Cerebellar nuclear complex (tissue), 1 donor: Measurements from ENCODE around the gene ARHGEF33.

Experiments
- DNase-seq, 2 experiments: peaks; one replicate each; lab custom pipeline; 2025; lab: John Stamatoyannopoulos, UW

The ARHGEF33 gene

GRCh38 chr2:38960609-38961320, 71.1 kb downstream of the ARHGEF33 start:
- no peak for DNase-seq

GRCh38 chr2:38966006-38966405, 76.3 kb downstream of the ARHGEF33 start:
- no peak for DNase-seq

GRCh38 chr2:38966678-38967077, 77.0 kb downstream of the ARHGEF33 start:
- DNase-seq, result no peak

- DNase-seq, result no peak
Measured at GRCh38 chr2:38968021-38968420, 78.3 kb downstream of the ARHGEF33 start.

GRCh38 chr2:38971377-38971776, 81.7 kb downstream of the ARHGEF33 start:
- no peak for DNase-seq

- no peak for DNase-seq
Measured at GRCh38 chr2:38973266-38973665, 83.6 kb downstream of the ARHGEF33 start.

- no peak for DNase-seq
Measured at GRCh38 chr2:38975042-38975441, 85.4 kb downstream of the ARHGEF33 start.

GRCh38 chr2:38977047-38977446, 87.4 kb downstream of the ARHGEF33 start:
- no peak for DNase-seq

- DNase-seq, result no peak
Measured at GRCh38 chr2:38978296-38978903, 88.7 kb downstream of the ARHGEF33 start.

- DNase-seq, result no peak
Measured at GRCh38 chr2:38978908-38979307, 89.2 kb downstream of the ARHGEF33 start.

GRCh38 chr2:38981003-38981669, 91.5 kb downstream of the ARHGEF33 start:
- DNase-seq, result no peak

- DNase-seq, result no peak
Measured at GRCh38 chr2:38981670-38982357, 92.1 kb downstream of the ARHGEF33 start.

- DNase-seq, result no peak
Measured at GRCh38 chr2:38982498-38982897, 92.8 kb downstream of the ARHGEF33 start.

GRCh38 chr2:38988716-38989115, 99.0 kb downstream of the ARHGEF33 start:
- no peak for DNase-seq

GRCh38 chr2:38991899-38992298, 102.2 kb downstream of the ARHGEF33 start:
- no peak for DNase-seq

GRCh38 chr2:38997781-38998180, 108.1 kb downstream of the ARHGEF33 start:
- no peak for DNase-seq

- no peak for DNase-seq
Measured at GRCh38 chr2:39000552-39000951, 110.9 kb downstream of the ARHGEF33 start.

GRCh38 chr2:39007875-39008504, 118.3 kb downstream of the ARHGEF33 start:
- no peak for DNase-seq

- DNase-seq, result no peak
Measured at GRCh38 chr2:39008665-39009064, 119.0 kb downstream of the ARHGEF33 start.

- DNase-seq, result no peak
Measured at GRCh38 chr2:39013871-39014270, 124.2 kb downstream of the ARHGEF33 start.

GRCh38 chr2:39015424-39015823, 125.7 kb downstream of the ARHGEF33 start:
- no peak for DNase-seq

GRCh38 chr2:39017334-39017733, 127.7 kb downstream of the ARHGEF33 start:
- DNase-seq, result no peak
